Sigmoid colon (tissue), 7 donors: ENCODE measurements around the gene PDYN. TPM values are rescaled to one million over a fixed set of nuclear protein-coding genes. Genes with fewer than 3 reads are reported as not detected.

Experiments
- DNase-seq: peaks from one replicate; pipeline ENCODE4 v3.0.0-alpha.2; 2019
- H3K27ac ChIP-seq, 4 donors: fragments of 200-600 bp; sonication (generic); one replicate each; pipeline ENCODE4 v1.5.1; 2016 to 2019; ENCODE audit warnings: mild to moderate bottlenecking in 1 of 4
- H3K27me3 ChIP-seq, 3 donors: fragments of 200-600 bp; sonication (generic); one replicate each; pipeline ENCODE4 v1.5.1; 2019; ENCODE audit warnings: mild to moderate bottlenecking in 1 of 3
- H3K36me3 ChIP-seq, 4 donors: fragments of 200-600 bp; sonication (generic); one replicate each; pipeline ENCODE4 v1.5.1; 2016 to 2019
- H3K4me1 ChIP-seq, 4 donors: fragments of 200-600 bp; sonication (generic); one replicate each; pipeline ENCODE4 v1.5.1; 2017 to 2019
- H3K4me3 ChIP-seq, 4 donors: fragments of 200-600 bp; sonication (generic); one replicate each; pipeline ENCODE4 v1.5.1; 2017 to 2019; ENCODE audit warnings: mild to moderate bottlenecking in 2 of 4, moderate library complexity in 1 of 4
- H3K9me3 ChIP-seq, 4 donors: fragments of 200-600 bp in 3 of 4; sonication (generic) in 3 of 4; one replicate each; pipeline versions ENCODE4 v1.5.1 to v1.6.1; 2013 to 2019
- CTCF ChIP-seq, 4 experiments: fragments of 450-650 bp in 3 of 4; fragments of 200-600 bp in 1 of 4; IDR thresholded peaks; one replicate each; pipeline ENCODE4 v1.5.1; 2016 to 2019; ENCODE audit warnings: antibody characterized with exemption in 4 of 4, mild to moderate bottlenecking in 3 of 4, moderate library complexity in 2 of 4
- EP300 ChIP-seq, 4 donors: sonication (generic); formaldehyde crosslinking; IDR thresholded peaks; one replicate each; pipeline ENCODE4 v1.6.1; 2017; ENCODE audit warnings: antibody characterized with exemption in 4 of 4
- POLR2A ChIP-seq, 2 donors: fragments of 450-650 bp; IDR thresholded peaks; one replicate each; pipeline ENCODE4 v1.6.1; 2016; ENCODE audit warnings: antibody characterized with exemption in 2 of 2, mild to moderate bottlenecking in 2 of 2, moderate library complexity in 2 of 2
- POLR2AphosphoS5 ChIP-seq, 4 donors: sonication (generic); formaldehyde crosslinking; IDR thresholded peaks; one replicate each; pipeline ENCODE4 v1.6.1; 2017; ENCODE audit warnings: antibody characterized with exemption in 4 of 4
- WGBS, 2 donors: extraction: QIAGEN DNeasy Blood & Tissue Kit; methylation state at CpG; one replicate each; pipeline ENCODE4 v1.1.7; 2013; 5-methylcytosine and 5-hydroxymethylcytosine counted together
- intact Hi-C: fragments of 100-400 bp; cut with DNase I; formaldehyde crosslinking; loops from one replicate; pipeline ENCODE4 v1.15.1; 2023
- polyA plus RNA-seq, 3 donors: library from polyadenylated mRNA; stranded (reverse); fragments of 200-250 nt; gene quantifications; one replicate each; pipeline ENCODE4 v1.2.3, GENCODE V29; 2013
- total RNA-seq, 4 donors: library from RNA; depleted of rRNA; stranded (reverse); fragments of >200 nt; gene quantifications; one replicate each; pipeline ENCODE4 v1.1.0, GENCODE V29; 2016
- donor health status: healthy with polysubstance abuse.
- donor health status: Bipolar disorder and iron deficiency.
- donor health status: healthy.

PDYN gene
- total and polyA plus RNA-seq, 7 donors = not detected

DNA sequence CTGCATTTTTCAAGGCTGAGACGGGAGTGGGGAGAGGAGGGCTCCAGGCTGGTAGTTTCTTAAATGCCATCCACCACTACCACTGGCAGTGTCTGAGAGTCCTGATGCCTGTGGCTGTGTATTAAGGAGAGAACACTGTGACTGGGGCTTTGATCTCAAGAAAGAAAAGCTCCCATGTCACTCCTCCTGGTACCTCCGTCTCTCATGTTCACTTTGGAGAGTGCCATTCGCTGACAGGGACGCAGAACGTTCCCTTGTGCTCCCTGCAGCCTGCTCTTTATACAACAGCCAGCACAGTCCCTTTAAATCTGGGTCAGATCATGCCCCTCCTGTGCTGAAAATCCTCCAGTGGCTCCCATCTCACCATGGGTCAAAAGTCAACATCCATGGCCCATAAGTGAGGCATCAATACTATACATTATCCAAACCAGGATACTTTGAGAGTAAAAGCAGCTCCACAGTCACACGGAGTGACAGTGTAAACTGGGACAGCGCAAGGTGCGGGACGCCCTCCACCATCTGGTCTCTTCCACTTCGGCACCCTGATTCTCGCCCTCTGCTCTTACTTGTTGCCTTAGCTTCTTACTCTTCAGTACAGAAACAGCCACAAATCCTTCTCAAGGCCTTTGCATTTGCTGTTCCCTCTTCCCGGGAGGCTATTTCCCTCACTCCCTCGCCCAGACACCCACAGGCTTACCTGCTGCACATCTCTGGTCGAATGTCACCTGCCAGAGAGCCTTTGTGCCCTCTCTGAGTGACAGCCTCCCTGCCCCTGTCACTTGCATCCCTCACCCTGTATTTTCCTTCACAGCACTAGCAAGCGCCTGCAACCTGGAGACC is 20.0 kb downstream of the PDYN start:
- 72 to 73% methylated on average over 15 of the region's 15 CpGs for WGBS, 2 donors
- Histone ChIP-seq H3K36me3 (no peaks in the 10 kb centered on the region), H3K27me3 (peaks cover 0 to 15% (median 0%) of the 10 kb centered on the region in 3 donors), H3K4me3 (no peak overlapping the region), H3K4me1 (no peaks in the 10 kb centered on the region), H3K27ac (no peak overlapping the region), H3K9me3 (no peaks in the 10 kb centered on the region)
- intact Hi-C loops = no loop called here
- TF ChIP-seq POLR2AphosphoS5 (IDR thresholded peaks at IDR 0.05) (no peak), CTCF (IDR thresholded peaks at IDR 0.05) (no peak), POLR2A (IDR thresholded peaks at IDR 0.05) (no peak), EP300 (IDR thresholded peaks at IDR 0.05) (no peak)
- DNase-seq = peak; percentile 19

GRCh38 chr20:1971893-1972586 is 21.8 kb downstream of the PDYN start:
- no peak for DNase-seq
- intact Hi-C loops = no loop called here
- no peaks in the 10 kb centered on the region for H3K36me3 ChIP-seq
- H3K9me3 ChIP-seq = no peaks in the 10 kb centered on the region
- TF ChIP-seq POLR2AphosphoS5 (IDR thresholded peaks at IDR 0.05) (no peak), CTCF (IDR thresholded peaks at IDR 0.05) (no peak)
- H3K27ac ChIP-seq = no peak overlapping the region
- H3K4me1 ChIP-seq = no peaks in the 10 kb centered on the region
- no peak overlapping the region for H3K4me3 ChIP-seq
- WGBS, 2 donors = 81 to 85% methylated on average over 5 of the region's 5 CpGs
- peaks cover 0 to 15% (median 0%) of the 10 kb centered on the region in 3 donors for H3K27me3 ChIP-seq

DNA sequence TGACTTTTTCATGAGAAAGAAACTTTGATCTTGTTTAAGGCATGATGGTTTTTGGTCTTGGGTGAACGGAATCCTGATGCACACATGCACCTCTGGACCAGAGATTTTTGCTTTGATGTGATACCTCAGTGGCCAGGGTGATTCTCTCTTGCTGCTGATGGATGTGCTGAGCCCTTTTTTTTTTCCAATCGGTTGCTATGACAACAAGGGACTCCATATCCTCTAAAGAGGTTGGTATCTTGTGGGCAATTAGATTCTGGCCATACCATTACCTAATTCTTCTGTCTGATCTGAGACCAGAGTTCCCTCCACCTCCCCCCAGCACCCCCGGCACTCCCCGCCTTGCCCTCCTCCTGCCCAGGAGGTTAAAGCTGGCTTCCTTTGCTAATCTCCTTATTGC is 24.9 kb downstream of the PDYN start:
- WGBS, 2 donors = 76 to 86% methylated on average over 4 of the region's 4 CpGs
- H3K4me1 ChIP-seq = peaks cover 0 to 9% (median 8%) of the 10 kb centered on the region in 4 donors
- TF ChIP-seq CTCF (IDR thresholded peaks at IDR 0.05) (no peak), POLR2AphosphoS5 (IDR thresholded peaks at IDR 0.05) (no peak), EP300 (IDR thresholded peaks at IDR 0.05) (no peak), POLR2A (IDR thresholded peaks at IDR 0.05) (no peak)
- peaks cover 0 to 15% (median 0%) of the 10 kb centered on the region in 3 donors for H3K27me3 ChIP-seq
- H3K36me3 ChIP-seq = no peaks in the 10 kb centered on the region
- intact Hi-C loops = loop anchor here (5.0 kb wide), 1 partner anchor 133 kb away; the partner anchor contains the start of gene STK35
- H3K4me3 ChIP-seq = no peak overlapping the region
- no peak overlapping the region for H3K27ac ChIP-seq
- DNase-seq = no peak
- no peaks in the 10 kb centered on the region for H3K9me3 ChIP-seq

GRCh38 chr20:1965520-1966351 is 28.1 kb downstream of the PDYN start:
- WGBS, 2 donors = 5 to 6% methylated on average over 28 of the region's 28 CpGs
- TF ChIP-seq POLR2A (IDR thresholded peaks at IDR 0.05) (no peak), EP300 (IDR thresholded peaks at IDR 0.05) (no peak), CTCF (IDR thresholded peaks at IDR 0.05) (peak; percentile 81 to 93 (median 92))
- Histone ChIP-seq H3K27ac (no peak overlapping the region), H3K4me1 (peaks cover 0 to 9% (median 8%) of the 10 kb centered on the region in 4 donors), H3K9me3 (no peaks in the 10 kb centered on the region), H3K27me3 (peaks cover 0 to 2% (median 0%) of the 10 kb centered on the region in 3 donors), H3K4me3 (peak overlapping the region in 1 of 4 donors; percentile 9), H3K36me3 (no peaks in the 10 kb centered on the region)
- DNase-seq = peak; percentile 86
- intact Hi-C loops = loop anchor here (1.0 to 5.0 kb wide), 2 partner anchors 137 to 207 kb away; partner anchors contain the start of gene STK35
